GM23338 (cell line): ENCODE results near the gene SREK1. TPM values are rescaled to one million over a fixed set of nuclear protein-coding genes. Genes with fewer than 3 reads are reported as not detected.
"Not testable (repeated sequence)": the region's sequence is repeated elsewhere in the genome, so short reads cannot be mapped to it uniquely, and the experiment has no call there.

Experiments used
- ATAC-seq: fragments of 200-7000 bp; cut with Tn5 transposase; 3 replicates; pipeline ENCODE4 v1.9.1; 2020
- DNase-seq: peaks from one replicate; pipeline ENCODE4 v3.0.0-alpha.2; 2015; ENCODE audit warnings: low spot score
- H2AFZ ChIP-seq: fragments of 200-600 bp; sonication (generic); 2 replicates; pipeline ENCODE4 v1.8.0; 2016; ENCODE audit warnings: antibody characterized with exemption, mild to moderate bottlenecking, moderate library complexity
- H3F3A ChIP-seq: fragments of 200-600 bp; sonication (generic); replicated peaks from 2 replicates; pipeline ENCODE4 v1.8.0; 2017; ENCODE audit warnings: antibody characterized with exemption, mixed run types, low read depth
- H3K27ac ChIP-seq: fragments of 200-600 bp; sonication (generic); 2 replicates; pipeline ENCODE4 v1.6.1; 2016; ENCODE audit warnings: low read depth
- H3K27me3 ChIP-seq: fragments of 200-600 bp; sonication (generic); 2 replicates; pipeline ENCODE4 v1.8.0; 2016; ENCODE audit warnings: mild to moderate bottlenecking, mixed run types, moderate library complexity; ENCODE audit not compliant: insufficient read depth
- H3K36me3 ChIP-seq: fragments of 200-600 bp; sonication (generic); 2 replicates; pipeline ENCODE4 v1.8.0; 2016; ENCODE audit warnings: mild to moderate bottlenecking; ENCODE audit not compliant: insufficient read depth
- H3K4me1 ChIP-seq: fragments of 200-600 bp; sonication (generic); 2 replicates; pipeline ENCODE4 v1.8.0; 2016; ENCODE audit warnings: mild to moderate bottlenecking, moderate library complexity; ENCODE audit not compliant: insufficient read depth
- H3K4me2 ChIP-seq: fragments of 200-600 bp; sonication (generic); 2 replicates; pipeline ENCODE4 v1.7.1; 2017; ENCODE audit warnings: mixed run types
- H3K4me3 ChIP-seq: fragments of 200-600 bp; sonication (generic); 2 replicates; pipeline ENCODE4 v1.6.1; 2016; ENCODE audit warnings: mixed run types
- H3K79me2 ChIP-seq: fragments of 200-600 bp; sonication (generic); replicated peaks from 2 replicates; pipeline ENCODE4 v1.8.0; 2017; ENCODE audit warnings: mild to moderate bottlenecking; ENCODE audit not compliant: insufficient read depth
- H3K9me2 ChIP-seq: fragments of 200-600 bp; sonication (generic); 2 replicates; pipeline ENCODE4 v1.8.0; 2017; ENCODE audit not compliant: insufficient read depth
- H4K20me1 ChIP-seq: fragments of 200-600 bp; sonication (generic); replicated peaks from 2 replicates; pipeline ENCODE4 v1.8.0; 2017; ENCODE audit warnings: mild to moderate bottlenecking; ENCODE audit not compliant: insufficient read depth
- H3K27ac Mint-ChIP-seq: 2 replicates; pipeline ENCODE4 v1.8.0; 2020; ENCODE audit warnings: inconsistent platforms, mild to moderate bottlenecking, moderate library complexity, mixed read lengths
- H3K27me3 Mint-ChIP-seq: 3 replicates; pipeline ENCODE4 v1.8.0; 2022; ENCODE audit warnings: low read depth, mild to moderate bottlenecking, moderate library complexity, mixed read lengths, inconsistent platforms; ENCODE audit not compliant: insufficient read depth, poor library complexity
- H3K36me3 Mint-ChIP-seq: 3 replicates; pipeline ENCODE4 v1.8.0; 2021; ENCODE audit warnings: low read depth, mild to moderate bottlenecking, inconsistent platforms, moderate library complexity, mixed read lengths
- H3K4me1 Mint-ChIP-seq: 3 replicates; pipeline ENCODE4 v1.8.0; 2020; ENCODE audit warnings: mild to moderate bottlenecking, inconsistent platforms, mixed read lengths
- H3K4me3 Mint-ChIP-seq: 3 replicates; pipeline ENCODE4 v1.8.0; 2021; ENCODE audit warnings: moderate library complexity, mild to moderate bottlenecking, inconsistent platforms, mixed read lengths
- H3K9me3 Mint-ChIP-seq: 3 replicates; pipeline ENCODE4 v1.8.0; 2020; ENCODE audit warnings: moderate library complexity, mild to moderate bottlenecking, inconsistent platforms, mixed read lengths
- CTCF ChIP-seq, 2 experiments: fragments of 200-600 bp in 1 of 2; sonication (generic) in 1 of 2; conservative IDR thresholded peaks; 2 replicates each; pipeline versions ENCODE4 v1.5.1 to v1.6.1; 2016 to 2017; ENCODE audit warnings: antibody characterized with exemption in 2 of 2, low read depth in 2 of 2, mild to moderate bottlenecking in 2 of 2, moderate library complexity in 1 of 2
- ETS1 ChIP-seq: IDR thresholded peaks from 2 replicates; pipeline ENCODE4 v1.6.1; 2016; ENCODE audit warnings: antibody characterized with exemption
- EZH2 ChIP-seq: fragments of 200-600 bp; sonication (generic); IDR thresholded peaks from one replicate; pipeline ENCODE4 v1.8.0; 2017; ENCODE audit warnings: antibody characterized with exemption, mild to moderate bottlenecking, low read depth; ENCODE audit not compliant: unreplicated experiment
- EZH2phosphoT487 ChIP-seq: fragments of 200-600 bp; sonication (generic); IDR thresholded peaks from one replicate; pipeline ENCODE4 v1.8.1; 2018; ENCODE audit warnings: antibody characterized with exemption; ENCODE audit not compliant: unreplicated experiment
- NANOG ChIP-seq: IDR thresholded peaks from 2 replicates; pipeline ENCODE4 v1.6.1; 2016; ENCODE audit warnings: antibody characterized with exemption, borderline replicate concordance
- POLR2AphosphoS5 ChIP-seq: IDR thresholded peaks from 2 replicates; pipeline ENCODE4 v1.6.1; 2016; ENCODE audit warnings: antibody characterized with exemption, low read depth
- ZNF114 ChIP-seq: fragments of 250-450 bp; sonication (Bioruptor Pico); IDR thresholded peaks from 2 replicates; pipeline ENCODE4 v1.5.0; 2020; ENCODE audit warnings: mild to moderate bottlenecking, moderate library complexity
- polyA plus RNA-seq: library from polyadenylated mRNA; unstranded; fragments of >200 nt; fragmentation: Nextera tagmentation; extraction: Ambion mirVana; gene quantifications from 2 replicates; pipeline ENCODE4 v1.2.1, GENCODE V29; 2016
- total RNA-seq: library from RNA; depleted of rRNA; stranded (reverse); fragments of >200 nt; shearing (Covaris generic); gene quantifications from 2 replicates; pipeline ENCODE4 v1.2.3, GENCODE V29; 2014

SREK1 gene
- total and polyA plus RNA-seq, 2 experiments from 2014 or later, result 64.3 to 66.4 TPM

- TF ChIP-seq EZH2 (no peak), ZNF114 (CRISPR knock-in tag) (no peak)
Measured at GRCh38 chr5:66222455-66222854, 78.4 kb downstream of the SREK1 start (continued).

GRCh38 chr5:66222896-66223295, 78.8 kb downstream of the SREK1 start:
- H3K9me3 Mint-ChIP-seq, H3K4me1 Mint-ChIP-seq, H3K4me3 Mint-ChIP-seq, H4K20me1 ChIP-seq, H3K4me3 ChIP-seq, H3F3A ChIP-seq, H3K27ac Mint-ChIP-seq, H3K79me2 ChIP-seq, H3K36me3 Mint-ChIP-seq, H3K27me3 Mint-ChIP-seq, H3K27me3 ChIP-seq, H3K27ac ChIP-seq, DNase-seq, H3K36me3 ChIP-seq, H3K4me2 ChIP-seq, H3K9me2 ChIP-seq, ATAC-seq, H3K4me1 ChIP-seq: not testable (repeated sequence)
- H2AFZ ChIP-seq, result 0 out of 2 replicates have a peak overlapping the region, but pooled peaks have one; percentile 90

- H3K4me3 Mint-ChIP-seq, result no peak overlapping the region
- peaks cover 3% of the 10 kb centered on the region for H3K27me3 Mint-ChIP-seq
- DNase-seq (peak; percentile 48), ATAC-seq (peak; percentile 41)
- Histone ChIP-seq H3K79me2 (no peaks in the 10 kb centered on the region), H3K4me2 (no peak overlapping the region), H3K36me3 (no peaks in the 10 kb centered on the region), H3K4me3 (no peak overlapping the region), H3K9me2 (0 out of 2 replicates have a peak, but pooled peaks cover 3% of the 10 kb centered on the region), H2AFZ (no peak overlapping the region), H3K27me3 (no peaks in the 10 kb centered on the region), H3F3A (no peaks in the 10 kb centered on the region), H3K27ac (no peak overlapping the region), H4K20me1 (no peaks in the 10 kb centered on the region), H3K4me1 (no peaks in the 10 kb centered on the region)
- no peak for TF ChIP-seq NANOG
- TF ChIP-seq CTCF (conservative IDR thresholded peaks at IDR 0.05; ENCODE audit: low read depth in 2 of 2), result peak; percentile 60 to 69
- TF ChIP-seq POLR2AphosphoS5, result no peak
- no peak for TF ChIP-seq EZH2phosphoT487
- no peak overlapping the region for H3K27ac Mint-ChIP-seq
- H3K4me1 Mint-ChIP-seq, result no peaks in the 10 kb centered on the region
- no peaks in the 10 kb centered on the region; the same call in 2 of the 3 replicates for H3K9me3 Mint-ChIP-seq
- H3K36me3 Mint-ChIP-seq, result no peaks in the 10 kb centered on the region
Measured at GRCh38 chr5:66223637-66224036, 79.5 kb downstream of the SREK1 start.

GRCh38 chr5:66224274-66224673, 80.2 kb downstream of the SREK1 start:
- Mint-ChIP-seq H3K4me1 (no peaks in the 10 kb centered on the region), H3K4me3 (no peak overlapping the region), H3K27me3 (peaks cover 3% of the 10 kb centered on the region), H3K36me3 (no peaks in the 10 kb centered on the region), H3K9me3 (no peaks in the 10 kb centered on the region; the same call in 2 of the 3 replicates), H3K27ac (no peak overlapping the region)
- no peaks in the 10 kb centered on the region for H4K20me1 ChIP-seq
- H3F3A ChIP-seq, result no peaks in the 10 kb centered on the region
- H3K4me2 ChIP-seq, result no peak overlapping the region
- no peaks in the 10 kb centered on the region for H3K79me2 ChIP-seq
- no peak overlapping the region for H3K4me3 ChIP-seq
- no peaks in the 10 kb centered on the region for H3K4me1 ChIP-seq
- H3K9me2 ChIP-seq, result 0 out of 2 replicates have a peak, but pooled peaks cover 3% of the 10 kb centered on the region
- no peak overlapping the region for H3K27ac ChIP-seq
- H2AFZ ChIP-seq, result no peak overlapping the region
- DNase-seq (no peak), ATAC-seq (no peak)
- H3K36me3 ChIP-seq, result no peaks in the 10 kb centered on the region
- no peaks in the 10 kb centered on the region for H3K27me3 ChIP-seq
- TF ChIP-seq ZNF114 (CRISPR knock-in tag) (no peak), ETS1 (no peak)
